Neural cell (in vitro differentiated cells): Measurements from ENCODE around the gene UCP3. TPM values are rescaled to one million over a fixed set of nuclear protein-coding genes. Genes with fewer than 3 reads are reported as not detected.

ENCODE experiments used
- H2AFZ ChIP-seq: fragments of 200-600, 300-800 bp; sonication (generic), shearing (Covaris generic); 2 replicates; pipeline ENCODE4 v1.6.0; 2014; ENCODE audit warnings: low read depth, mild to moderate bottlenecking, antibody characterized with exemption, low read length, moderate library complexity
- H3F3A ChIP-seq: fragments of 200-600 bp; shearing (Covaris generic); 2 replicates; pipeline ENCODE4 v1.6.1; 2016; ENCODE audit warnings: mild to moderate bottlenecking, moderate library complexity, mixed read lengths, antibody characterized with exemption, low read length; ENCODE audit not compliant: insufficient read depth, poor library complexity, severe bottlenecking
- H3K27ac ChIP-seq: fragments of 200-600, 300-800 bp; sonication (generic), shearing (Covaris generic); 2 replicates; pipeline ENCODE4 v1.5.1; 2014; ENCODE audit warnings: mild to moderate bottlenecking, low read length, moderate library complexity
- H3K27me3 ChIP-seq: fragments of 300-800, 200-600 bp; sonication (generic), shearing (Covaris generic); 2 replicates; pipeline ENCODE4 v1.6.0; 2014; ENCODE audit warnings: mild to moderate bottlenecking, low read depth, low read length, moderate library complexity; ENCODE audit not compliant: insufficient read depth
- H3K36me3 ChIP-seq: fragments of 300-800, 200-600 bp; sonication (generic), shearing (Covaris generic); 2 replicates; pipeline ENCODE4 v1.5.1; 2014; ENCODE audit warnings: mild to moderate bottlenecking, antibody characterized with exemption, low read length, moderate library complexity; ENCODE audit not compliant: insufficient read depth
- H3K4me2 ChIP-seq: fragments of 300-800, 200-600 bp; sonication (generic), shearing (Covaris generic); 2 replicates; pipeline ENCODE4 v1.6.0; 2014; ENCODE audit warnings: mild to moderate bottlenecking, low read length
- H3K4me3 ChIP-seq: fragments of 300-800, 200-600 bp; sonication (generic), shearing (Covaris generic); 2 replicates; pipeline ENCODE4 v1.5.1; 2014; ENCODE audit warnings: mild to moderate bottlenecking, low read length, moderate library complexity
- H3K79me2 ChIP-seq: fragments of 200-600 bp; shearing (Covaris generic); replicated peaks from 2 replicates; pipeline ENCODE4 v1.6.0; 2014; ENCODE audit warnings: mild to moderate bottlenecking, low read length, moderate library complexity; ENCODE audit not compliant: insufficient read depth
- H3K9ac ChIP-seq: fragments of 300-800, 200-600 bp; sonication (generic), shearing (Covaris generic); 2 replicates; pipeline ENCODE4 v1.6.1; 2016; ENCODE audit warnings: mild to moderate bottlenecking, low read length, mixed read lengths
- H3K9me2 ChIP-seq: fragments of 200-600 bp; shearing (Covaris generic); 2 replicates; pipeline ENCODE4 v1.6.1; 2016; ENCODE audit warnings: mild to moderate bottlenecking, low read length, mixed read lengths; ENCODE audit not compliant: insufficient read depth
- H3K9me3 ChIP-seq: fragments of 200-600, 300-800 bp; sonication (generic), shearing (Covaris generic); 2 replicates; pipeline ENCODE4 v1.6.1; 2016; ENCODE audit warnings: mild to moderate bottlenecking, mixed run types, low read length, moderate library complexity, mixed read lengths
- H4K20me1 ChIP-seq: fragments of 200-600 bp; shearing (Covaris generic); 2 replicates; pipeline ENCODE4 v1.6.1; 2016; ENCODE audit warnings: mild to moderate bottlenecking, mixed run types; ENCODE audit not compliant: insufficient read depth
- CTCF ChIP-seq: fragments of 450-650 bp; IDR thresholded peaks from 2 replicates; pipeline ENCODE4 v1.5.1; 2014; ENCODE audit warnings: antibody characterized with exemption, mild to moderate bottlenecking, moderate library complexity; ENCODE audit not compliant: poor library complexity, severe bottlenecking
- EP300 ChIP-seq: fragments of 450-650 bp; conservative IDR thresholded peaks from 2 replicates; pipeline ENCODE4 v1.6.1; 2014; ENCODE audit warnings: antibody characterized with exemption, mild to moderate bottlenecking, moderate library complexity; ENCODE audit not compliant: poor library complexity, severe bottlenecking
- EZH2 ChIP-seq: fragments of 200-600, 300-800 bp; shearing (Covaris generic), sonication (generic); IDR thresholded peaks from 2 replicates; pipeline ENCODE4 v1.6.1; 2014; ENCODE audit warnings: antibody characterized with exemption, low read length, borderline replicate concordance, mild to moderate bottlenecking; ENCODE audit not compliant: insufficient read depth, poor library complexity, severe bottlenecking
- MXI1 ChIP-seq: fragments of 450-650 bp; conservative IDR thresholded peaks from 2 replicates; pipeline ENCODE4 v1.6.1; 2014; ENCODE audit warnings: antibody characterized with exemption, mild to moderate bottlenecking; ENCODE audit not compliant: poor library complexity, severe bottlenecking
- POLR2AphosphoS5 ChIP-seq: IDR thresholded peaks from 2 replicates; pipeline ENCODE4 v1.6.1; 2012
- RAD21 ChIP-seq: fragments of 450-650 bp; conservative IDR thresholded peaks from 2 replicates; pipeline ENCODE4 v1.6.1; 2014; ENCODE audit warnings: antibody characterized with exemption, mild to moderate bottlenecking, moderate library complexity
- REST ChIP-seq: IDR thresholded peaks from 2 replicates; pipeline ENCODE4 v1.6.1; 2012; ENCODE audit warnings: borderline replicate concordance
- SMC3 ChIP-seq: fragments of 450-650 bp; conservative IDR thresholded peaks from 2 replicates; pipeline ENCODE4 v1.6.1; 2014; ENCODE audit warnings: antibody characterized with exemption, mild to moderate bottlenecking, moderate library complexity; ENCODE audit not compliant: poor library complexity
- TAF1 ChIP-seq: IDR thresholded peaks from 2 replicates; pipeline ENCODE4 v1.6.1; 2012; ENCODE audit warnings: low read depth
- polyA plus RNA-seq: library from polyadenylated mRNA; depleted of rRNA; stranded (reverse); fragments of >200 nt; gene quantifications from 2 replicates; pipeline ENCODE4 v1.2.3, GENCODE V29; 2014

The UCP3 gene
- polyA plus RNA-seq, 1 donor from 2014 or later: 7.8 TPM

GRCh38 chr11:74022546-74022945 lies 13.7 kb upstream of the UCP3 start (continued):
- TF ChIP-seq RAD21: no peak

- H3K27me3 ChIP-seq: no peaks in the 10 kb centered on the region
- H3K9ac ChIP-seq: no peak overlapping the region
- no peak overlapping the region for H3K4me2 ChIP-seq
- no peak overlapping the region for H3K27ac ChIP-seq
- no peak for TF ChIP-seq RAD21
- no peak for TF ChIP-seq MXI1
- TF ChIP-seq EZH2: no peak
- no peak for TF ChIP-seq REST
- no peak for TF ChIP-seq EP300
- TF ChIP-seq POLR2AphosphoS5: no peak
- TF ChIP-seq SMC3: no peak
- no peak for TF ChIP-seq CTCF
- no peak for TF ChIP-seq TAF1
- H3K4me3 ChIP-seq: no peak overlapping the region
- no peaks in the 10 kb centered on the region for H4K20me1 ChIP-seq
- H3F3A ChIP-seq: no peaks in the 10 kb centered on the region
- no peak overlapping the region for H2AFZ ChIP-seq
- H3K79me2 ChIP-seq: no peaks in the 10 kb centered on the region
- H3K36me3 ChIP-seq: no peaks in the 10 kb centered on the region
- H3K9me2 ChIP-seq: no peaks in the 10 kb centered on the region
- no peaks in the 10 kb centered on the region for H3K9me3 ChIP-seq
Observed at GRCh38 chr11:74021998-74022397, 13.1 kb upstream of the UCP3 start.

GRCh38 chr11:74020539-74020938 lies 11.7 kb upstream of the UCP3 start:
- H3K9me2 ChIP-seq: no peaks in the 10 kb centered on the region
- H3K27ac ChIP-seq: no peak overlapping the region
- H4K20me1 ChIP-seq: no peaks in the 10 kb centered on the region
- H2AFZ ChIP-seq: no peak overlapping the region
- no peaks in the 10 kb centered on the region for H3K79me2 ChIP-seq
- H3K36me3 ChIP-seq: no peaks in the 10 kb centered on the region
- H3K9ac ChIP-seq: no peak overlapping the region
- H3F3A ChIP-seq: no peaks in the 10 kb centered on the region
- no peak overlapping the region for H3K4me2 ChIP-seq
- no peaks in the 10 kb centered on the region for H3K27me3 ChIP-seq
- TF ChIP-seq RAD21 (no peak), EP300 (no peak), CTCF (no peak), MXI1 (no peak), SMC3 (no peak), EZH2 (no peak)
- no peaks in the 10 kb centered on the region for H3K9me3 ChIP-seq
- H3K4me3 ChIP-seq: no peak overlapping the region
